Measurements from ENCODE around the gene ACSF2.

Gene ACSF2

DNA sequence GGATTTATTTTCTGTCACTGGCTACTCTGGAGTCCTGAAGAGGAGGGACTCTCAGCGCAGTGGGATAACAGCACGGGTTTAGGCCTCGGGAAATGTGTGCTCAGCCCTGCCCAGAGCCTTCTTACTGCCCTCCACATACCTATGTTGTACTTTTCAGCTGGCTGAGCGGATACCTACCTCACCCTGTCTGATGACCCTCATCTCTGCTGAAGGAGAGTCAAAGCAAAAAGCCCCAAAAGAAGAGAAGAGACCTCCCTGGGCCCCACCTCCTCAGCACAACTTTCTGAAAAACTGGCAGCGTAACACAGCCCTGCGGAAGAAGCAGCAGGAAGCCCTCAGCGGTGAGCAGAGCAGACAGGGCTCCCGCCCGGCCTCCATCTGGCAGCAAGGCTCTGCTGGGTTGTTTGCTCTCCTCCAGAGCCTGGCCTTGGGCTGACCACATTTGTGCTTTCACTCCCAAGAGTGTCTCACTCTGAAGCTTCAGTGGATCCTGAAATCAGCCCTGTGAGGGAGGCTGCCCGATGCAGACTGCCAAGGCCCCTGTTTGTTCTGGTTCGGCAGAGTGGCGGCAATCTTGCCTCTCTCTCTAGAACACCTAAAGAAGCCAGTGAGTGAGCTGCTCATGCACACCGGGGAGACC lies 92.5 kb downstream of the ACSF2 start:
- no peaks in the 10 kb centered on the region for H3K9me3 Mint-ChIP-seq
- peak overlapping the region; percentile 90 for H3K27ac Mint-ChIP-seq

DNA sequence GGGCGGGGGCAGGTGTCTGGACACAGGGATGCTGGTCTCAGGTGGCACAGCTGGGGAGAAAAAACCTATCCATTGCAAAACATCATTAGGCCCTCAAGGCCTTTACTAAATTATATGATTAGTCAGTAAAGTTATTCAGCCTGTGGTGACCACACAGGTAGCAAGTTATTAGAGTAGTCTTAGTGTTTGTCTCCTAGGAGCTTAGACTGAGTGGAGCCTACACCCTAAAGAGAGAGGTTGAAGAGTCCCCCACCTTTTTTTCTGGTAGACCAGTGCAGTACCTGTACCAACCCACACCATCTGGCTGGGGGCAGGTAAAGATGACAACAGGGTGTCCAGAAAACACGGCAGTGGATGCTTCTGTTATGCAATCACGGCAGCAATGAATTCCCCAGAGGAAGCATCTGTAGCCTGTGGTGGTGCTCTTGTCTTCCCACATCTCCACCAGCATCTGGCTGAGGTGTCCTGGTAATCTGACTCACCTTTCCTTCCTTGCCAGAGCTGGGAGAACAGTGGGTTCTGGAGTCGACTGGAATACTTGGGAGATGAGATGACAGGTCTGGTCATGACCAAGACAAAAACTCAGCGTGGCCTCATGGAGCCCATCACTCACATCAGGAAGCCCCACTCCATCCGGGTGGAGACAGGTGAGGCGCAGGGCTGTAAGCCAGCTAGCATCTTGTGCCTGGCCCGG lies 93.3 kb downstream of the ACSF2 start:
- TF ChIP-seq, protein P1, sequence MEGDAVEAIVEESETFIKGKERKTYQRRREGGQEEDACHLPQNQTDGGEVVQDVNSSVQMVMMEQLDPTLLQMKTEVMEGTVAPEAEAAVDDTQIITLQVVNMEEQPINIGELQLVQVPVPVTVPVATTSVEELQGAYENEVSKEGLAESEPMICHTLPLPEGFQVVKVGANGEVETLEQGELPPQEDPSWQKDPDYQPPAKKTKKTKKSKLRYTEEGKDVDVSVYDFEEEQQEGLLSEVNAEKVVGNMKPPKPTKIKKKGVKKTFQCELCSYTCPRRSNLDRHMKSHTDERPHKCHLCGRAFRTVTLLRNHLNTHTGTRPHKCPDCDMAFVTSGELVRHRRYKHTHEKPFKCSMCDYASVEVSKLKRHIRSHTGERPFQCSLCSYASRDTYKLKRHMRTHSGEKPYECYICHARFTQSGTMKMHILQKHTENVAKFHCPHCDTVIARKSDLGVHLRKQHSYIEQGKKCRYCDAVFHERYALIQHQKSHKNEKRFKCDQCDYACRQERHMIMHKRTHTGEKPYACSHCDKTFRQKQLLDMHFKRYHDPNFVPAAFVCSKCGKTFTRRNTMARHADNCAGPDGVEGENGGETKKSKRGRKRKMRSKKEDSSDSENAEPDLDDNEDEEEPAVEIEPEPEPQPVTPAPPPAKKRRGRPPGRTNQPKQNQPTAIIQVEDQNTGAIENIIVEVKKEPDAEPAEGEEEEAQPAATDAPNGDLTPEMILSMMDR (IDR thresholded peaks at IDR 0.05): no peak
- H3K4me3 Mint-ChIP-seq: no peak overlapping the region
- H3K9me3 Mint-ChIP-seq: no peaks in the 10 kb centered on the region
- no peaks in the 10 kb centered on the region for H3K36me3 Mint-ChIP-seq (ENCODE audit: low read depth)
- DNase-seq: no peak
- H3K27me3 Mint-ChIP-seq (ENCODE audit: low read depth, poor library complexity): peaks cover 3% of the 10 kb centered on the region
- no peak overlapping the region for H3K27ac Mint-ChIP-seq
- H3K4me1 Mint-ChIP-seq: peaks cover 71% of the 10 kb centered on the region

More for the DNA sequence above, 92.5 kb downstream of the ACSF2 start:
- no peak for DNase-seq
- peaks cover 3% of the 10 kb centered on the region for H3K27me3 Mint-ChIP-seq (ENCODE audit: low read depth, poor library complexity)
- H3K4me3 Mint-ChIP-seq: no peak overlapping the region
- H3K4me1 Mint-ChIP-seq: peaks cover 67% of the 10 kb centered on the region
- TF ChIP-seq, protein P1 (IDR thresholded peaks at IDR 0.05): no peak
- no peaks in the 10 kb centered on the region for H3K36me3 Mint-ChIP-seq (ENCODE audit: low read depth)

DNA sequence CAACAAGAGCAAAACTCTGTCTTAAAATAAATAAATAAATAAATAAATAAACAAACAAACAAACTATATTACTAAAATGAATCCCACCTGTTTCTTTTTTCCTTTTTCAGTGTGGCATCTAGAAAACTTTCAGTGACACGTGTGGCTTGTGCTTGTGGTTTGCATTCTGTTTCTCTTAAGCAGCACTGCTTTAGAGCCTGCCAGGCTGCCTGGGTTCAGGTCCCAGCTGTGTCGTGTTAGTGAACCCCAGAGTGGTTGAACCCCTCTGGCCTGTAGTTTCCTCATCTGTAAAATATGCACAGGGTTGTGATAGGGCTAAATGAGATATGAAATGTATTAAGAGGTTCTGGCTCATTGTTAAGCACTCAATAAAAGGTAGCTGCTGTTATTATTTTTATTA lies 94.5 kb downstream of the ACSF2 start:
- TF ChIP-seq, protein P1 (IDR thresholded peaks at IDR 0.05): no peak
- no peak for DNase-seq
- H3K27ac Mint-ChIP-seq: no peak overlapping the region
- no peak overlapping the region for H3K4me3 Mint-ChIP-seq
- H3K27me3 Mint-ChIP-seq (ENCODE audit: low read depth, poor library complexity): peaks cover 3% of the 10 kb centered on the region
- H3K9me3 Mint-ChIP-seq: no peaks in the 10 kb centered on the region
- H3K4me1 Mint-ChIP-seq: peaks cover 64% of the 10 kb centered on the region
- H3K36me3 Mint-ChIP-seq (ENCODE audit: low read depth): no peaks in the 10 kb centered on the region

DNA sequence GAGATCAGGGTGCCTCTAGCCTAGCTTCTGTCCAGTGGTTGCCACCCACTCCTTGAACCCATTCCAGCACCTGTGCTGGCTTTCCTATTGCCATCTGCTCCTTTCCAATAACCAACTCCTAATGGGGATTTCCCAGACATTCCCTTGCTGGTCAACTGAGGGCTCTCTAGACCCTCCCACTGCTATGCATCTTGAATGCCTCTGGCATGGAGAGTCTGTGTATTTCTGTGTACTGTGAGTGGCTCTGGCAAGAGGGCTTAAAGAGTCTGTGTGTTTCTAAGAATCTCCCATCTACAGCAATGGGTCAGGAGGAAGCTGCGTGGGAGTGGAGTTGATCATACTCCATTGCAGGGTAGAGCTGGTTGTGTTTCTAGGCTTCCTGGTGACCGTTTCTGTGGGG lies 95.5 kb downstream of the ACSF2 start:
- no peak for DNase-seq
- peaks cover 2% of the 10 kb centered on the region for H3K27me3 Mint-ChIP-seq (ENCODE audit: low read depth, poor library complexity)
- no peak overlapping the region for H3K27ac Mint-ChIP-seq
- no peaks in the 10 kb centered on the region for H3K36me3 Mint-ChIP-seq (ENCODE audit: low read depth)
- H3K9me3 Mint-ChIP-seq: no peaks in the 10 kb centered on the region
- no peak overlapping the region for H3K4me3 Mint-ChIP-seq
- TF ChIP-seq, protein P1 (IDR thresholded peaks at IDR 0.05): no peak
- H3K4me1 Mint-ChIP-seq: peaks cover 64% of the 10 kb centered on the region

DNA sequence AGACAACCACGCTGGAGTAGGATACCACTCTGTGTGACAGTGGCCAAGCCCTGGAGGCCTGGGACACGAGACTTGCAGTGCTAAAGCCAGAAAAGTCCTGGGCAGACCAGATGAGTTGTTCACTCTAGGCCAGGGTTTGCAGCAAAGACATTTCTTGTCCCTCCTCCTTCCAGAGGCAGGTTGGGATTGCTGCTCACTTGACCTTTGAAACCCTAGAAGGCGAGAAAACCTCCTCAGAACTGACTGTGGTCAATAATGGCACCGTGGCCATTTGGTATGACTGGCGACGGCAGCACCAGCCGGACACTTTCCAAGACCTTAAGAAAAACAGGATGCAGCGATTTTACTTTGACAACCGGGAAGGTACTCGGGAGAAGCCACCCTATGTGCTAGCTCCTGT lies 96.7 kb downstream of the ACSF2 start:
- H3K27me3 Mint-ChIP-seq (ENCODE audit: low read depth, poor library complexity): peaks cover 2% of the 10 kb centered on the region
- H3K36me3 Mint-ChIP-seq (ENCODE audit: low read depth): no peaks in the 10 kb centered on the region
- peaks cover 56% of the 10 kb centered on the region for H3K4me1 Mint-ChIP-seq
- H3K27ac Mint-ChIP-seq: peak overlapping the region; percentile 92
- TF ChIP-seq, protein P1 (IDR thresholded peaks at IDR 0.05): no peak
- no peaks in the 10 kb centered on the region for H3K9me3 Mint-ChIP-seq
- no peak for DNase-seq
- no peak overlapping the region for H3K4me3 Mint-ChIP-seq

DNA sequence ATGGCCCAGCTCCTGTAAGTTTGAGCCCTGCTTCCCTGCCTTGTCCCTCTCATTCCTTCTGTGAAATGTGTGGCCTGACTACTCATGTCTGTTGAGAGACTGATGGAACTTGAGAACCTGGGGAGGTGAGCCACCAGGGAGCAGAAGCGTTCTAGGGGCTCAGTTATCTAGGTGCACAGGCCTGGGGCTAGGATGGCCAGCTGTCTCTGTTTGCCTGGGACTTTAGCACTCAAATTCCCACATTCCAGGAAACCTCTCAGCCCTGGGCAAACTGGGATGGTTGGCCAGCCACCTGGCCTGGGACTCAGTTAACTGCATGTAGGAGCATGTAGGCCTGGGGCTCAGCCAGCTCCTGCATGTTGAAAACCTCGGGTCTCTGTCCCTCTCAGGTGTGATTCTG lies 97.2 kb downstream of the ACSF2 start:
- peak overlapping the region; percentile 92 for H3K27ac Mint-ChIP-seq
- peaks cover 2% of the 10 kb centered on the region for H3K27me3 Mint-ChIP-seq (ENCODE audit: low read depth, poor library complexity)
- H3K9me3 Mint-ChIP-seq: no peaks in the 10 kb centered on the region
- H3K36me3 Mint-ChIP-seq (ENCODE audit: low read depth): no peaks in the 10 kb centered on the region
- H3K4me3 Mint-ChIP-seq: no peak overlapping the region
- no peak for DNase-seq
- TF ChIP-seq, protein P1 (IDR thresholded peaks at IDR 0.05): no peak
- H3K4me1 Mint-ChIP-seq: peaks cover 52% of the 10 kb centered on the region
